ENCODE data around the gene HOXD13. TPM values are rescaled to one million over a fixed set of nuclear protein-coding genes. Genes with fewer than 3 reads are reported as not detected.
A peak's percentile ranks its signal among the peaks of the same experiment; 100 is the strongest.

Gene HOXD13
- total and polyA plus RNA-seq, 2 of the 13 experiments (the other 11 are each of a cell fraction or from before 2014, with no cell fraction given) = not detected

DNA sequence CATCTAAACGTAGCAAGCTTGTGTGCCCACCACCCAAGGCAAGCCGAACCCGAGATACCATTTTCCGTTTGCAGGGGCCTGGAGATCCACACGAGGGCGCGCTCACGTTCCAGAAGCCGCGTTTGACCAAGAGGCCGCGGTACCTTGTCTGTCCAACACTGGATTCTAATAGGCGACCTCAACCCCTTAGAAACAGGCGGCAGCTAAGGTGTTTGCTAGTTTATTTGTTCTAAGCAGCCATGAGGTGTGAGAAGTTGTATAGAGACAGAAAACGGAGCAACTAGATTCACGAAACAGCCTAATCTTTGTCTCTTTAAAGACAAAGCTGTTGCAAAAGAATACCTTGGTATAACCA is 18.8 kb downstream of the HOXD13 start (continued):
- TF ChIP-seq CTCF (CRISPR knock-in tag; IDR thresholded peaks at IDR 0.05) = peak; percentile 87
- TF ChIP-seq SMC3 (IDR thresholded peaks at IDR 0.05; ENCODE audit: low read length) = peak; percentile 43
- TF ChIP-seq RXRB (CRISPR knock-in tag; IDR thresholded peaks at IDR 0.05; ENCODE audit: borderline replicate concordance) = 0 out of 2 replicates have a peak, but pooled peaks have one; percentile 19
- peak; percentile 93 for TF ChIP-seq RNF2 (conservative IDR thresholded peaks at IDR 0.05; ENCODE audit: low read depth)

DNA sequence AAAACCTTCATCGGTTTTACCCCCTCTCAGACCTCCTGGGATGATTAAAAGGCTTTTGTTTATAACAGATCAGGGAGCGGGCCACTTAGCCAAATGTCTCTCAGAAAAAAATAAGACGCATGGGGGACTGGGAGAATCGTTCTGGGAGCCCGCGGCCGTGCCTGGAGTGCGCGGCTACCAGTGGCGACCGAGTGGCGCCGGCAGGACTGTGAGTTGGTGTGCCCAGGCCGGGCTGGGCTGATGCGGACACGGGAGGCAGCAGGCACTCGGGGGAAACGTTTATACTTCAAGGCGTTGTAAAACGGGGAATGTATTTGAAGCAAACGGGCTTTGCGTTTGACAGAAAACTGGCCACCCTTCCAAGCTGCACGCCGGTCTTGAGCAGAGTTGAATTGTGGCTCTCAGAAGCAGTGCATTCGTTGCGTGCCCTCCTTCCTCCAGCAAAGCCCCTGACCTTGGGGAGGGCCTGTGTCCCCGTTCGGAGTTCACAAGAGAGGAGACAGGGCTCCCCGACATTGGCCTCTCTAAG is 19.4 kb downstream of the HOXD13 start:
- Histone ChIP-seq H3K79me2 (ENCODE audit: insufficient read depth, low read length) (no peaks in the 10 kb centered on the region), H3K4me2 (ENCODE audit: low read depth, low read length) (no peak overlapping the region), H3K36me3 (replicated peaks in 1 of 2; ENCODE audit: control insufficient read depth in 1 of 2, insufficient read depth in 2 of 2, low read length in 2 of 2) (no peaks in the 10 kb centered on the region), H4K20me1 (ENCODE audit: insufficient read depth, low read length) (no peaks in the 10 kb centered on the region), H3K9me3 (ENCODE audit: low read length) (no peaks in the 10 kb centered on the region), H3K4me1 (ENCODE audit: insufficient read depth, low read length) (peaks cover 14% of the 10 kb centered on the region), H3K27ac (ENCODE audit: extremely low read length, insufficient read depth, low read length) (no peak overlapping the region), H3K9ac (ENCODE audit: insufficient read depth, low read depth, low read length) (no peak overlapping the region), H2AFZ (ENCODE audit: low read length) (no peak overlapping the region), H3K4me3 (replicated peaks in 1 of 3; ENCODE audit: insufficient read depth in 1 of 3, low read depth in 2 of 3, low read length in 3 of 3) (no peak overlapping the region), H3K27me3 (ENCODE audit: control insufficient read depth in 1 of 2, insufficient read depth in 2 of 2, low read length in 2 of 2) (peaks cover 15 to 88% of the 10 kb centered on the region in 2 experiments; a peak in 4 of 5 replicates)
- DNase-seq (ENCODE audit: low spot score) (no peak), FAIRE-seq (no peak), ATAC-seq (no peak)
- ChIA-PET POLR2A (no interaction called here), CTCF (ENCODE audit: low intra/inter-chr PET ratio, low total read pairs) (no interaction called here)
- intact Hi-C loops (cut with micrococcal nuclease; ENCODE audit: unreplicated experiment) = loop anchor here (5.0 kb wide), 2 partner anchors 525 to 1035 kb away; no protein-coding TSS in a partner anchor
- WGBS (ENCODE audit: low lambda C conversion rate) = 38% methylated on average over 21 of the region's 29 CpGs
- BruUV-seq (replicated peaks) = no TSS peak
- in situ Hi-C loops (cut with HindIII; ENCODE audit: extremely low pct_ligation_motif_present, low pct_unique_long_range_greater_than_20kb) = no loop called here
- no peak for TF ChIP-seq BRD4 (CRISPR knock-in tag; IDR thresholded peaks at IDR 0.05)
- no peak for TF ChIP-seq ZNF264 (CRISPR knock-in tag; IDR thresholded peaks at IDR 0.05)
- TF ChIP-seq CBFB (CRISPR knock-in tag; IDR thresholded peaks at IDR 0.05) = no peak
- TF ChIP-seq MNT (IDR thresholded peaks at IDR 0.05) = no peak
- no peak for TF ChIP-seq ZNF34 (CRISPR knock-in tag; IDR thresholded peaks at IDR 0.05; ENCODE audit: borderline replicate concordance)
- no peak for TF ChIP-seq REL (CRISPR knock-in tag; conservative IDR thresholded peaks at IDR 0.05)
- no peak for TF ChIP-seq XBP1 (CRISPR knock-in tag; IDR thresholded peaks at IDR 0.05)
- TF ChIP-seq ZNF678 (CRISPR knock-in tag; IDR thresholded peaks at IDR 0.05) = no peak
- no peak for TF ChIP-seq KDM6A (CRISPR knock-in tag; IDR thresholded peaks at IDR 0.05; ENCODE audit: low read depth)
- TF ChIP-seq ZBTB37 (CRISPR knock-in tag; IDR thresholded peaks at IDR 0.05) = no peak
- TF ChIP-seq FOXC1 (CRISPR knock-in tag; IDR thresholded peaks at IDR 0.05; ENCODE audit: borderline replicate concordance) = no peak
- TF ChIP-seq, protein P1, sequence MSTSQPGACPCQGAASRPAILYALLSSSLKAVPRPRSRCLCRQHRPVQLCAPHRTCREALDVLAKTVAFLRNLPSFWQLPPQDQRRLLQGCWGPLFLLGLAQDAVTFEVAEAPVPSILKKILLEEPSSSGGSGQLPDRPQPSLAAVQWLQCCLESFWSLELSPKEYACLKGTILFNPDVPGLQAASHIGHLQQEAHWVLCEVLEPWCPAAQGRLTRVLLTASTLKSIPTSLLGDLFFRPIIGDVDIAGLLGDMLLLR (CRISPR knock-in tag; IDR thresholded peaks at IDR 0.05) = no peak

Measured in HepG2 (cell line).